Right lobe of liver (tissue), 6 donors: ENCODE results near the gene NLRP1. TPM values are rescaled to one million over a fixed set of nuclear protein-coding genes. Genes with fewer than 3 reads are reported as not detected.

ENCODE experiments used
- ATAC-seq, 4 donors: fragments of 200-7000 bp; cut with Tn5 transposase; one replicate each; pipeline ENCODE4 v1.9.1; 2020; ENCODE audit warnings: mild to moderate bottlenecking in 4 of 4, moderate library complexity in 4 of 4
- DNase-seq, 3 donors: peaks; one replicate each; pipeline ENCODE4 v3.0.0-alpha.2; 2020
- H3K27ac ChIP-seq, 3 donors: fragments of 200-600 bp; one replicate each; pipeline ENCODE4 v1.8.0; 2022
- H3K27me3 ChIP-seq, 2 donors: fragments of 200-600 bp; one replicate each; pipeline ENCODE4 v1.8.0; 2022
- H3K36me3 ChIP-seq, 4 donors: fragments of 200-600 bp; sonication (generic) in 1 of 4; one replicate each; pipeline versions ENCODE4 v1.5.1 to v1.8.0; 2017 to 2022; ENCODE audit warnings: control low read depth in 1 of 4
- H3K4me1 ChIP-seq, 4 donors: fragments of 200-600 bp; sonication (generic) in 1 of 4; one replicate each; pipeline versions ENCODE4 v1.5.1 to v1.8.0; 2017 to 2022; ENCODE audit warnings: control low read depth in 1 of 4
- H3K4me3 ChIP-seq, 3 donors: fragments of 200-600 bp; one replicate each; pipeline ENCODE4 v1.8.0; 2022
- H3K9me3 ChIP-seq, 4 donors: fragments of 200-600 bp; sonication (generic) in 1 of 4; one replicate each; pipeline versions ENCODE4 v1.5.1 to v1.8.0; 2017 to 2022; ENCODE audit warnings: control low read depth in 1 of 4
- CTCF ChIP-seq, 4 donors: fragments of 200-600 bp in 3 of 4; fragments of 450-650 bp in 1 of 4; IDR thresholded peaks; one replicate each; pipeline versions ENCODE4 v1.5.1 to v1.8.0; 2016 to 2022; ENCODE audit warnings: antibody characterized with exemption in 4 of 4, mild to moderate bottlenecking in 2 of 4
- POLR2A ChIP-seq: fragments of 450-650 bp; IDR thresholded peaks from one replicate; pipeline ENCODE4 v1.6.1; 2017; ENCODE audit warnings: antibody characterized with exemption, mild to moderate bottlenecking
- WGBS: methylation state at CpG from one replicate; pipeline ENCODE4 v1.1.6; 2018; ENCODE audit warnings: low coverage, low lambda C conversion rate; ENCODE audit not compliant: insufficient coverage; ENCODE audit errors: missing lambda C conversion rate; 5-methylcytosine and 5-hydroxymethylcytosine counted together
- intact Hi-C, 2 donors: fragments of 100-400 bp; cut with DNase I; formaldehyde crosslinking; loops; one replicate each; pipeline versions ENCODE4 v1.11.2 to v1.14.1; 2022
- total RNA-seq, 6 experiments: library from RNA; depleted of rRNA in 2 of 6; stranded (reverse); fragments of >200 nt in 2 of 6; fragmentation: NEBNext Ultra II Directional in 3 of 6; extraction: Animal tissue kit (Norgen Biotek cat#: 25700) in 3 of 6; gene quantifications; one replicate each; pipeline versions ENCODE4 v1.1.0 to v1.2.4, GENCODE V29; 2016 to 2023
- donor health status: DM: no; HTN: yes; CAD: no.
- donor health status: DM: no; HTN: no; CAD: no.
- donor health status: DM: no; HTN: no; CAD: no.
- donor health status: DM: no; HTN: yes; CAD: no.
- donor health status: DM: no; HTN: yes; CAD: no.

The NLRP1 gene
- total RNA-seq, 6 experiments from 2014 or later = 2.5 to 4.7 (median 3.3) TPM

- H3K27ac ChIP-seq = no peak overlapping the region
- no peaks in the 10 kb centered on the region for H3K36me3 ChIP-seq
- H3K27me3 ChIP-seq = no peaks in the 10 kb centered on the region
- intact Hi-C loops = no loop called here
- no peak overlapping the region for H3K4me3 ChIP-seq
- WGBS = 100% methylated on average over 1 of the region's 10 CpGs
- ATAC-seq = no peak
- no peaks in the 10 kb centered on the region for H3K9me3 ChIP-seq
- no peaks in the 10 kb centered on the region for H3K4me1 ChIP-seq
- TF ChIP-seq CTCF (IDR thresholded peaks at IDR 0.05) = no peak
- no peak for TF ChIP-seq POLR2A
- DNase-seq = no peak
These were observed 69.3 kb downstream of the NLRP1 start for GRCh38 chr17:5514976-5515375.

GRCh38 chr17:5513628-5514027, 70.7 kb downstream of the NLRP1 start:
- no peak for TF ChIP-seq CTCF (IDR thresholded peaks at IDR 0.05)
- no peak for TF ChIP-seq POLR2A
- WGBS = 35% methylated on average over 7 of the region's 7 CpGs
- no peaks in the 10 kb centered on the region for H3K27me3 ChIP-seq
- intact Hi-C loops = no loop called here
- no peaks in the 10 kb centered on the region for H3K36me3 ChIP-seq
- no peaks in the 10 kb centered on the region for H3K4me1 ChIP-seq
- DNase-seq = no peak
- ATAC-seq = no peak
- H3K9me3 ChIP-seq = no peaks in the 10 kb centered on the region
- no peak overlapping the region for H3K4me3 ChIP-seq
- no peak overlapping the region for H3K27ac ChIP-seq

DNA sequence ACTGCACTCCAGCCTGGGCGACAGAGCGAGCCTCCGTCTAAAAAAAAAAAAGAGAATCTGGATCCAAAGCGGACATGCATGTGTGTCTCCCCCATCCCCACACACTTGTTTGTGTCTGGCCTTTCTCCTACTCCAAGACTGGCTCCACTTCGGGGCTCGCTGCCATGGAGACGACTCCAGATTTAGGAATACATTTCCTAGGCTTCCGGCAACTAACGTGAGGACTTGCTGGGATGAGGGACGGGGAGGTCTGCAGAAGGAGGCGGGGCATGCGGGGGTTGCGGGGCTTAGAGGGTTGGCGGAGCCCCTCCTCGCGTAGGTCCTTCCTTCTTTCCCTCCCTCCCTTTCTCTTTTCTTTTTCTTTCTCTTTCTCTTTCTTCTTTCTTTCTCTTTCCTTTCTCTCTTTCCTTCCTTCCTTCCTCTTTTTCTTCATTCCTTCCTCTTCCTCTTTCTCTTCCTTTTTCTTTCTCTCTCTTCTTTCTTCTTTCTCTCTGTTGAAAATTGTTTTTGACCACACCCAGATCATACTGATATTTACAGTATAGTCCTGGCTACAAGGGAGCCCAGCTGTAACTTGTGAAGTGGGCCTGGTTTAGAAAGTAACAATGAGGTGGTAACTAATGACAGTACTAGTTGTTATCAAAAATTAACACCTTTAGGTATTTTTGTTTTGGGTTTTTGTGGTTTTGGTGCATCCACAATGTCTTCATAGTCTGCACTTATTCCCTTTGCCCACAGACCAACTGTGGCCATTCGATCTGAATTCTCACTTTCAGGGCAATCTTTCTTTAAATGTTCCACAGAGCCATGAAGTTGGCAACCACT, 72.7 kb downstream of the NLRP1 start:
- H3K4me1 ChIP-seq = no peaks in the 10 kb centered on the region
- H3K27ac ChIP-seq = no peak overlapping the region
- H3K4me3 ChIP-seq = no peak overlapping the region
- no peaks in the 10 kb centered on the region for H3K27me3 ChIP-seq
- TF ChIP-seq CTCF (IDR thresholded peaks at IDR 0.05) (no peak), POLR2A (no peak)
- DNase-seq = no peak
- no peak for ATAC-seq
- no peaks in the 10 kb centered on the region for H3K9me3 ChIP-seq
- WGBS = 41% methylated on average over 10 of the region's 17 CpGs
- no peaks in the 10 kb centered on the region for H3K36me3 ChIP-seq
- intact Hi-C loops = no loop called here

GRCh38 chr17:5510771-5511170, 73.5 kb downstream of the NLRP1 start:
- Histone ChIP-seq H3K27ac (no peak overlapping the region), H3K36me3 (no peaks in the 10 kb centered on the region), H3K4me3 (no peak overlapping the region), H3K27me3 (no peaks in the 10 kb centered on the region), H3K9me3 (no peaks in the 10 kb centered on the region), H3K4me1 (no peaks in the 10 kb centered on the region)
- ATAC-seq (no peak), DNase-seq (no peak)
- intact Hi-C loops = no loop called here
- WGBS = 81% methylated on average over 7 of the region's 8 CpGs
- no peak for TF ChIP-seq CTCF (IDR thresholded peaks at IDR 0.05)
- no peak for TF ChIP-seq POLR2A
